Ovary (tissue), 3 donors: Measurements from ENCODE around the gene SCAPER.

ENCODE experiments used
- CTCF ChIP-seq, 3 donors: fragments of 450-650 bp in 2 of 3; fragments of 200-600 bp in 1 of 3; IDR thresholded peaks; one replicate each; pipeline versions ENCODE4 v1.5.1 to v1.8.0; 2016 to 2022; ENCODE audit warnings: antibody characterized with exemption in 3 of 3, mild to moderate bottlenecking in 1 of 3
- EP300 ChIP-seq: sonication (generic); formaldehyde crosslinking; IDR thresholded peaks from one replicate; pipeline ENCODE4 v1.6.1; 2017; ENCODE audit warnings: antibody characterized with exemption
- POLR2A ChIP-seq: fragments of 450-650 bp; IDR thresholded peaks from one replicate; pipeline ENCODE4 v1.6.1; 2017; ENCODE audit warnings: antibody characterized with exemption, mild to moderate bottlenecking, moderate library complexity
- donor health status: DM: no; HTN: no; CAD: no.

GRCh38 chr15:76773234-76773633 is 131.9 kb downstream of the SCAPER start:
- TF ChIP-seq POLR2A: no peak
- TF ChIP-seq CTCF (IDR thresholded peaks at IDR 0.05): no peak
- no peak for TF ChIP-seq EP300
